ACC112 (cell line): ENCODE data around the gene BRINP1.

Source experiments
- H2AFZ ChIP-seq: fragments of 200-600 bp; sonication (generic); one replicate; pipeline ENCODE4 v1.6.0; 2017; ENCODE audit warnings: antibody characterized with exemption, low read length; ENCODE audit not compliant: unreplicated experiment
- H3K27ac ChIP-seq: fragments of 200-600 bp; sonication (generic); 2 replicates; pipeline ENCODE4 v1.5.1; 2014; ENCODE audit warnings: low read depth, mild to moderate bottlenecking, antibody characterized with exemption, low read length, moderate library complexity
- H3K27me3 ChIP-seq: fragments of 200-600 bp; sonication (generic); 2 replicates; pipeline ENCODE4 v1.6.1; 2014; ENCODE audit warnings: mild to moderate bottlenecking, antibody characterized with exemption, low read length, moderate library complexity, mixed read lengths; ENCODE audit not compliant: insufficient read depth
- H3K36me3 ChIP-seq: fragments of 200-600 bp; sonication (generic); 2 replicates; pipeline ENCODE4 v1.6.1; 2016; ENCODE audit warnings: mild to moderate bottlenecking, antibody characterized with exemption, low read length, moderate library complexity, mixed read lengths; ENCODE audit not compliant: insufficient read depth
- H3K4me1 ChIP-seq: fragments of 200-600 bp; sonication (generic); one replicate; pipeline ENCODE4 v1.6.1; 2016; ENCODE audit warnings: low read length, mixed read lengths; ENCODE audit not compliant: insufficient read depth, unreplicated experiment, control insufficient read depth
- H3K4me3 ChIP-seq: fragments of 200-600 bp; sonication (generic); 2 replicates; pipeline ENCODE4 v1.5.1; 2014; ENCODE audit warnings: mild to moderate bottlenecking, low read depth, low read length
- H3K79me2 ChIP-seq: fragments of 200-600 bp; sonication (generic); one replicate; pipeline ENCODE4 v1.6.0; 2016; ENCODE audit warnings: low read length; ENCODE audit not compliant: control insufficient read depth, unreplicated experiment, insufficient read depth

BRINP1 gene

DNA sequence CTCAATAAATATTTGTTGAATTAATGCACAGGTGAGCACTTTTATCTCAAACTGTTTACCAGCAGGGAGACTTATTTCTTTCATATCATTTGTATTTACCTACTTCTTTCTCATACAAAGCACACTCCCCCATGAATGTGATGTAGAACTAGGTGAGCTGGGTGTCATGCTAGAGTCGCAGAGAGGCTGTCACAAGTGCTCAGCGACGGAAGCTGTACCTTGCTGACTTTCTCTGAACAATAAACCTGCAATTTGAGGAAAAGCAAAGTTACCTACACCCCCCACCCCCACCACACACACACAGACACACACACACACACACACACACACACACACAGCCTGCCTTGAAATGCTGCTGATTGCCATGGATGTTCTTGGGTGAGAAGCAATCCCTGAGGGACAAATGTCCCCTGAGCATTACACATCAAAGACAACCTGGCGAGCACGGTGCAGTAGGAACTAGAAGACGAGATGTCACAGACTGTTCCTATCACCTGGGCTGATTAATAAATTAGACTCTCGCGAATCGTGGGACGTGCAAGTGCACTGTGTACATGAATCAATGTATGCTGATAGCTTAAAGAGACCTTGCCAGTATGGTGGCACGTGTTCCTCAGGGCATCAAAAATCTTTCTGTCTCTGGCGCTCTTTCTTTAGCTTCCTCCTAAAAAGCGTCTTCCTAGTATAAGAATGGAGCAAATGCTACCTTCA lies 66.1 kb downstream of the BRINP1 start:
- no peak overlapping the region for H2AFZ ChIP-seq
- H3K79me2 ChIP-seq = no peaks in the 10 kb centered on the region
- no peaks in the 10 kb centered on the region for H3K27me3 ChIP-seq
- no peaks in the 10 kb centered on the region for H3K4me1 ChIP-seq
- H3K4me3 ChIP-seq = no peak overlapping the region
- H3K36me3 ChIP-seq = no peaks in the 10 kb centered on the region
- H3K27ac ChIP-seq = no peak overlapping the region

- H3K79me2 ChIP-seq = no peaks in the 10 kb centered on the region
- no peak overlapping the region for H3K4me3 ChIP-seq
- H3K36me3 ChIP-seq = no peaks in the 10 kb centered on the region
- H2AFZ ChIP-seq = no peak overlapping the region
- H3K27me3 ChIP-seq = no peaks in the 10 kb centered on the region
- no peaks in the 10 kb centered on the region for H3K4me1 ChIP-seq
- no peak overlapping the region for H3K27ac ChIP-seq
Observed at GRCh38 chr9:119298076-119298853, 71.0 kb downstream of the BRINP1 start.

DNA sequence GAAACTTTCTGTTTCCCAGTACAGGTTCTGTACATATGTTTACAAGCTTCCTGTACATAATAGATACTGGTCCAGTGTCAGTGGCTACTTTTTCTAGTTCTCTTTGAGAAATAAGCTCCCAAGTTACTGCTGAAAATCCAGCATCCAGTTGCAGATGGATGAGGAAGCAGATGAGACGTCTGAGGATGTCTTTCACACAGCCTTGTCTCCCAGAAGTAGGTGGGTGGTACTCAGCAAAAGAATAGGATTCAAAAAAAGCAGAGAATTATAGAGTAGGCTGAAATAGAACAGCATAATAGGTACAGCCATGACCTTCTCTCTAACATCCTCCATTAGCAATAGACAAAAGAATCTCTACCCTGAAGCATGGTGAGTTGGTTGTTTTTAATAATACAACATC lies 77.7 kb downstream of the BRINP1 start:
- no peak overlapping the region for H3K4me3 ChIP-seq
- H3K4me1 ChIP-seq = no peaks in the 10 kb centered on the region
- no peaks in the 10 kb centered on the region for H3K36me3 ChIP-seq
- no peaks in the 10 kb centered on the region for H3K27me3 ChIP-seq
- H2AFZ ChIP-seq = no peak overlapping the region
- H3K79me2 ChIP-seq = no peaks in the 10 kb centered on the region
- no peak overlapping the region for H3K27ac ChIP-seq

DNA sequence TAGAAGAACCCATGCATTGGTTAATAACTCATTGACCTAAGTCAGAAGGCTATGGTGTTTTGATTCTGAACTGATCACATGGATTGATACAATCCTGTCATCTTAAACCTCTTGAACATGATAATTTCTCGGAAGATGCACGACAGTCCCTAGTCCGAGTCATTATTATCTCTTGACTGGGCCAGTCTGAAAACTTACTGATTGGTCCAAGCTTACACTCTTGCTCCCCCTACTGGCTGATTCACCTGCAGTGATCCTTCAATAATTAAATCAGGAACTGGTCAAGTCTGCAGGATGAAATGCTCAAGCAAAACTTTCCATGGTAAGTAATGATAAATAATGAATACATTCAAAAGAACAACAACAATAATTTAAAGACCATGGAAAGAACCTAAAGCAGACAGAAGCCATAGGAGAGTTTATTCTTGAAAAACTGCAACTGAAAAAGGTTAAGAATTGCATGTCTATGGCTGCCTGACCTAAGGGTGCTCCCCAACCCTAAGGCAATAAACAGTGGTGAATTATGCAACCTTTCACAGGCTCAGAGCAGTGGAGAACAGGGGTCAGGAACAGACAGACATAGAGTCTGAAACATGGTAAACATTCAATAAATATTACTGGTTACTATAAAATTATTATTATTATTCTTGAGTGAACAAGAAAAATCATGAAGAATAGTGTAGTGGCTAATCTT lies 79.3 kb downstream of the BRINP1 start:
- Histone ChIP-seq H2AFZ (no peak overlapping the region), H3K27me3 (no peaks in the 10 kb centered on the region), H3K4me1 (no peaks in the 10 kb centered on the region), H3K79me2 (no peaks in the 10 kb centered on the region), H3K4me3 (no peak overlapping the region), H3K27ac (no peak overlapping the region), H3K36me3 (no peaks in the 10 kb centered on the region)

GRCh38 chr9:119284587-119285337 lies 84.5 kb downstream of the BRINP1 start:
- Histone ChIP-seq H3K4me1 (no peaks in the 10 kb centered on the region), H3K27me3 (no peaks in the 10 kb centered on the region), H2AFZ (no peak overlapping the region), H3K79me2 (no peaks in the 10 kb centered on the region), H3K4me3 (no peak overlapping the region), H3K36me3 (no peaks in the 10 kb centered on the region), H3K27ac (no peak overlapping the region)

DNA sequence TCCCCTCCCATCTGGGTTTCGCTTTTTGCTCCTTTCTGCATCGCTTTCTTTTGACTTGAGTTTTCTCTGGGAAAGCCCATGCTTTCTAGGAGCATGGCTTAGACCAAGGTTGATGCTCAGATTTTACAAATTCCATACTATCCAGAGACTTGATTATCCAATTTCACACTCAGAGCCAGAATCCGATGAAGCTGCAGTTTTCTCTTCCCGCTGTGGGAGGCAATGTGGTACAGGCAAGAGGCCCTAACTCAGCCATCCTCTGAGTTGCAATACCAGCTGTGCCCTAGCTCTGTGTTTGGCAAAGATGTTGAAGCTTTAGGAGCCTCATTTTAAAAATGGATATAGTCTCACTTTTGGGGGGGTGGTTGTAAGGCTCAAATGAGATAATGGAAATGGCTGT lies 85.1 kb downstream of the BRINP1 start:
- Histone ChIP-seq H3K36me3 (no peaks in the 10 kb centered on the region), H3K27ac (no peak overlapping the region), H3K27me3 (no peaks in the 10 kb centered on the region), H3K4me3 (no peak overlapping the region), H3K79me2 (no peaks in the 10 kb centered on the region), H3K4me1 (no peaks in the 10 kb centered on the region), H2AFZ (no peak overlapping the region)

DNA sequence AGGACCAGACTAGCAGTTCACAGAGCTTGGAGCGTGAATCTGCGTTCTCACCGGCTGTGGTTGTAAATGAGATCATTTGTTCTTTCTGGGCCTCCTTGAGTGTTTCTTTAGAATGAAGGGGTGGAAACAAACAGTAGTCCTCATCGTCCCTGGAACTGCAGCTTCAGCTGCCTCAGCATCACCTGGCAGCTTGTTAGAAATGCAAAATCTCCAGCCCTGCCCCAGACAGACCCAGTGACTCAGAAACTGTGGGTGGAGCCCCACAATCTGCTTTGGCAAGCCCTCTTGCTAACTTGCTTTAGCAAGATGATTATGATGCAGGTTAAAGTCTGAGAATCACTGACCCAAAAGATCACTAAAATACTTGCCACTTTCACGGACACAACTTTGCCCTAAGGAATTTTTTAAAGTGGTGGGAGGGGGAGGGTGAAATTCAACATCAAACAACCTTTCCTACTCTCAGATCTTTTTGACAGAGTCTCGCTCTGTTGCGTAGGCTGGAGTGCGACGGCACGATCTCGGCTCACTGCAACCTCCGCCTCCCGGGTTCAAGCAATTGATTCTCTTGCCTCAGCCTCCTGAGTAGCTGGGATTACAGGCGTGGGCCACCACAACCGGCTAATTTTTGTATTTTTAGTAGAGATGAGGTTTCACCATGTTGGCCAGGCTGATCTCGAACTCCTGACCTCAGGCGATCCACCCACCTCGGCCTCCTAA lies 86.0 kb downstream of the BRINP1 start:
- Histone ChIP-seq H3K27ac (no peak overlapping the region), H3K79me2 (no peaks in the 10 kb centered on the region), H3K4me1 (no peaks in the 10 kb centered on the region), H3K36me3 (no peaks in the 10 kb centered on the region), H3K27me3 (no peaks in the 10 kb centered on the region), H2AFZ (no peak overlapping the region), H3K4me3 (no peak overlapping the region)

GRCh38 chr9:119282476-119283077 lies 86.7 kb downstream of the BRINP1 start:
- Histone ChIP-seq H3K4me1 (no peaks in the 10 kb centered on the region), H3K27ac (no peak overlapping the region), H3K36me3 (no peaks in the 10 kb centered on the region), H2AFZ (no peak overlapping the region), H3K79me2 (no peaks in the 10 kb centered on the region), H3K27me3 (no peaks in the 10 kb centered on the region), H3K4me3 (no peak overlapping the region)

GRCh38 chr9:119280740-119281485 lies 88.3 kb downstream of the BRINP1 start:
- Histone ChIP-seq H3K79me2 (no peaks in the 10 kb centered on the region), H3K36me3 (no peaks in the 10 kb centered on the region), H3K27ac (no peak overlapping the region), H3K4me3 (no peak overlapping the region), H3K4me1 (no peaks in the 10 kb centered on the region), H3K27me3 (no peaks in the 10 kb centered on the region), H2AFZ (no peak overlapping the region)
